Central memory CD4-positive, alpha-beta T cell (primary cell): ENCODE data around the gene GP9.
A peak's percentile ranks its signal among the peaks of the same experiment; 100 is the strongest.
"Not testable (repeated sequence)": the region's sequence is repeated elsewhere in the genome, so short reads cannot be mapped to it uniquely, and the experiment has no call there.

Source experiments
- DNase-seq: peaks from one replicate; pipeline ENCODE4 v3.0.0; 2022

Gene GP9

GRCh38 chr3:129052675-129053074 lies 7.9 kb upstream of the GP9 start:
- DNase-seq, result no peak

DNA sequence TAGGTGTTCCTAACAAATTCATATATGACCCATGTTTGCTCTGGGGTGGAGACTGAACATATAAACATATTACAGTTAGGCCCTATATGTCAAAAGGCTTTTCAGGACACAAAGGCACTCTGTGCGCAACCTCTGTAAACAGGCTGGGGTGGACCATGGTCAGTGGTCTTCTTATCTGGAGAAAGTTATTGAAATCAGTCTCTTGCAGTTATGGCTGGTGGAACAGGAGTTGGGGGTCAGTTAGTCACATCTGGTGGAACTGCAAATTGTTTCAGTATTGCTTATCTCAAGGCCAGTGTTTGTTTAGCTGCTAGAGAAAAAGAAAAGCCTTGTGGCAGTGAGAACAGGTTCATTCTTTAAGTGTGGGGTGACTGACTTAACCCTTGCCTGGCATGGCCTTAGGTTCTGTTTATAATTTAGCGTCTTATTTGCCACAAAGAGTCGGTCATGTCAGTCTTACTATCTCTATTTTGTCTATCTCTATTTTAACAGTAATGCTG lies 5.9 kb upstream of the GP9 start:
- DNase-seq, result no peak

DNA sequence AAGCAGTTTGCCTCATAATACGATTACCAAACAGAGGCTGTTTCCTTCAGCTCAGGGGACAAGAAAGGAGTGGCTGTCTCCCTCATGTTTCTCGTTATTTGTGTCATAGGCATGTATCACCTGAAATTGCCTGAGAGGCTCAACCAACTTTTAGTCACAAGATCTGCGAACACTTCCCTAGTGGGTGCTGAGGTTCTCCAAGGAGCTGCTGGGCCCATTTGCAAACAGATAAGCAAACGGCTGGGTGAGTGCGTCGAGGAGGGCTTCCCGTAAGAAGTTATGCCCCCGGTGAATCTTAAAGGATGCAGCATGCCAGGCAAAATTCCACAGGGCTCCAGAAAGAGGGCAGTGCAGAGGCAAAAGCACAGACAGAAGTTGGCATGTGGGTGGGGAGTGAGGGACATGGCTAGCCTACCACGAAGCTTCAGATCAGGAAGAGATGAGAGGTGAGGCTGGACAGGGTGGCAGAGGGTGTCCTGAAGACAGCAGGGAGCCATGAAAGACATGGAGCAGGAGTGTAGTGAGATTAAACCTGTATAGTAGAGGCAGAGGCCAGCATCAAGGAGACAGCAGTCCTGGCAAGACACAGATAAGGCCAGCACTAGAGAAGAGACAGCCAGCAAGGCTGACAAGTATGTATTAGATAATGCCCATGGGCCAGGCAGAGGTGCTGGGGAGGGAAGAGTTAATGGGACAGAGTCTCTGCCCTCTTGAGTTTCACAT lies 4.0 kb upstream of the GP9 start:
- no peak for DNase-seq

- DNase-seq, result no peak
Observed at GRCh38 chr3:129057249-129057648, 3.3 kb upstream of the GP9 start.

DNA sequence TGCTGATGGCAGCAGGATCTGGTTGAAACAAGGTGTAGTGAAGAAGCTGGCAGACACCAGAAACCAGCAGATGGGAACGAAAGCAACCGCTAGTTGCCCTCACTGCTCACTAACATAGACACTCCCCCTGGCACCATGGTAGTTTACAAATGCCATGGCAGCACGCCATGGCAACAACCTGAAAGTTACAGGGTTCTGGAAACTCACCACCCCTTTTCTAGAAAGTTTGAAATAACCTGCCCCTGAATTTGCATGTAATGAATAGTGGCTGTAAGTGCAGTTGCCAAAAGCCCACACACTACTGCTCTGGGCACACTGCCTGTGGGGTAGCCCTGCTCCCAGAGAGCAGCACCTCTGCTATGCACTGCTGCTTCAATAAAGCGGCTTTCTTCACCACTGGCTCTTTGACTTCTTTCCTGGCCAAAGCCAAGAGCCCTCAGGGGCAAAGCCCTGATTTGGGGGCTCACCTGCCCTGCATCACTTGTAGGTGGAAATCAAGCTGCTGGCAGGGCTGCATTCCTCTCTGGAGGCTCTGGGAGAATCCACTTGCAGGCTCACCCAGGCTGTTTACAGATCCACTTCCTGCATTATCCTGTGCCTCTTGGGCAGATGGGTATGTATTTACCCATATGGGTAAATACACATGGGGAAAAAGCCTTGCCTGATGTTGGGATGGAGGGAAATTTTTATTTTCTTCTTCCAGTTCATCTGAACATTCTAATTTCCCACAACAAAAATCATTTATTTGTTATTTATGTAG lies 2.0 kb upstream of the GP9 start:
- peak; percentile 32 for DNase-seq

DNA sequence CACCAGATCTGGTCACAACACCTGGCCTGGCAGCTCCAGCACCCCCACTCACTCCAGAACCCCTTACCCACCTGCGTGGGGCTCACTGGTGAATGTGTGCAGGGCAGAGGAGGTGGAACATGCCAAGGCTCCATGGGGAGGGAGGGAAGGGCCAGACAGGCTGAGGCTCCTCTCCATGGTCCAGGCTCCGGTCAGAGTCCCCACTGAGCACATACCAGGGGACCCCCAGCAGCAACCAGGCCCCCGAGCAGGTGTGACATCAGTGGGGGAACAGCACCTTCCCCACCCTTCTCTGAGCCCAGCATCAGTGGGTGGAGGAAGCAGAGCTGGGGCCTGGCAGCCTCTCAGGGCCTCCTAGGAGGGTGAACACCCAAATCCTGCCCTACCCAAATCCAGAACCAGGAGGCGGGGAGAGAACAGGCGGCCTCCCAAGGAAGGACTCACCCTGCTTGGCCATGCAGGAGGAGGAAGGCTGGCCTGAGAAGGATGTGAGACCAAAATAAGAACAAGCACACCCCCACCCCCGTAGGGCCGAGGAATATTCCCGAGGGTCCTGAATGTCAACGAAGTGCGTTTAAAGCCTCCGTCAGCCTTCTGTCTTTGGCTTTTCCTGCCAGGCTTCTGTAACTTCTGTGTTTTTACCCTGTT lies 1.1 kb upstream of the GP9 start:
- DNase-seq, result no peak

GRCh38 chr3:129061023-129061887 lies 676 bp downstream of the GP9 start:
- no peak for DNase-seq

DNA sequence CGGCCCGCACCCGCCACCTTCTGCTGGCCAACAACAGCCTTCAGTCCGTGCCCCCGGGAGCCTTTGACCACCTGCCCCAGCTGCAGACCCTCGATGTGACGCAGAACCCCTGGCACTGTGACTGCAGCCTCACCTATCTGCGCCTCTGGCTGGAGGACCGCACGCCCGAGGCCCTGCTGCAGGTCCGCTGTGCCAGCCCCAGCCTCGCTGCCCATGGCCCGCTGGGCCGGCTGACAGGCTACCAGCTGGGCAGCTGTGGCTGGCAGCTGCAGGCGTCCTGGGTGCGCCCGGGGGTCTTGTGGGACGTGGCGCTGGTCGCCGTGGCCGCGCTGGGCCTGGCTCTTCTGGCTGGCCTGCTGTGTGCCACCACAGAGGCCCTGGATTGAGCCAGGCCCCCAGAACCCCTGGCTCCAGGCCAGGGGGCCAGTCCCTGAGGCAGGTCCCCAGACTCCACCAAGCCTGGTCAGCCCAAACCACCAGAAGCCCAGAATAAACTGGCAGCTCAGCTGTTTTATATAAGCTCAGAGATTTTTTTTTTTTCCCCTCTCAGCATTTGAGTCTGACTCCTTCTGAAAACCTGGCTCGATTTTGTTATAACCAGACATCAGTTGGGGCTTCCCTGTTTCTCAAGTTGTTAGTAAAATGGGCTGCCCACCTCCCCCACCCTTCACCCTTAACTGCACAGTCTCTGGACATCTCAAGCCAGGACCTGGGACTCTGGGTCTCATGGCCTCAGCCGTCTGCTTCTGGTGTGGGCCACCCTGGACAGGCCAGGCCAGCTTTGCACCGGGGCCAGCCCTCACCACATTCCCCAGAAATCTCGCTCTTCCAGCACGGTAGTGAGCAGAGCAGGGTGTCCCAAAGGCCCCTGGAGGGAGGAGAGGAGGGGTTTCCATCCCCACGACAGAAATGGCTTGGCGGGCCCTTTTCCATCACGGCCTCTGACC lies 1.6 kb downstream of the GP9 start:
- no peak for DNase-seq

DNA sequence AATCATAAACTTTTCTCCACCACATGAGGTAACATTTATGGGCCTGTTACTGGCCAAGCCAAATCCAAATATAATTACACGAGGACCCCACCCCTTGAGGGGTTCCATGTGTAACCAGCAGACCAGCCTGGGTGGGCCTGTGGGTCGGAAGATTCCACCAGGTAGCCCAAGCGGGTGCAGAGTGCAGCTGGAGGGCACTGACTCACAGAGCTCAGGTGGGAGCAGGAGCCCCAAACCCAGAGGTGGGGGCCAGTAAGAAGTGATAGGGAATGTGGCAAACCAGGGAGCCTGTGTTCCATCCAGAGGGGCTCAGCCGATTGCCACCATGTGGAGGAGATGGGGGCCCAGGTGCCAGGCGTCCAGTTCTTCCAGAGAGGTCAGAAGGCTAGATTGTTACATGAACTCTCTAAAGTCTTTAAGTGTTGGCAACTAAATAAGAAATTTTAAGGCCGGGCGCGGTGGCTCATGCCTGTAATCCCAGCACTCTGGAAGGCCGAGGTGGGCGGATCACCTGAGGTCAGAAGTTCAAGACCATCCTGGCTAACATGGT lies 2.6 kb downstream of the GP9 start:
- no peak for DNase-seq

DNA sequence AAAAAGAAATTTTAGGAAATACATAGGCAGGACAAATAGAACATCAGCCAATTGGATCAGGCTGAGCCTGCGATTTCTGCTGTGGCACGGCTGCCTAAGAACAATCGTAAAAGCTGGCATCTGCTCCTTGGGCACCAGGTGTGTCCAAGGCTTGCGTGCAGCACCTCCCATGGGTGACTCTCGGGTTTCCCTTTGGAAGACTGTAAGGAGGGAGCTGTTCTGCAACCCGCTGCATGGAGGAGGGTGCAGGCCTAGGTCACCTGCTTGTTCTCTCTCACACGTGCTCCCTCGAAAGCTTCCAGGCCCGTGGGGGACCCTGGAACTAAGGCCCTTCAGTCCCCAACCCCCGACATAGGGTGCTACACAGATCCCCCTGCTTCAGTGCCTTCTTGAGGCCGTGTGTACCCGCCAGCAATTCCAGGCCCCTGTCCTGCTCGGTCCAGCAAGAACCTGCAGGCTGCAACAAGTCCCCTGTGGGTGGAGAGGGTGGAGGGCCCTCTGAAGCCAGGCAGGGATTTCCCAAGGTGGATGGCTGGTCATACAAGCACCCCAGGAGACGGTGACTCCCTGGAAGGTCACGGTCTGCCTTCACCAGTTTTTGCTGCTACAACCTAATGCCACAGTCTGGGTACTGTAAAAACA lies 3.4 kb downstream of the GP9 start:
- no peak for DNase-seq

GRCh38 chr3:129065016-129065719 lies 4.6 kb downstream of the GP9 start:
- no peak for DNase-seq

DNA sequence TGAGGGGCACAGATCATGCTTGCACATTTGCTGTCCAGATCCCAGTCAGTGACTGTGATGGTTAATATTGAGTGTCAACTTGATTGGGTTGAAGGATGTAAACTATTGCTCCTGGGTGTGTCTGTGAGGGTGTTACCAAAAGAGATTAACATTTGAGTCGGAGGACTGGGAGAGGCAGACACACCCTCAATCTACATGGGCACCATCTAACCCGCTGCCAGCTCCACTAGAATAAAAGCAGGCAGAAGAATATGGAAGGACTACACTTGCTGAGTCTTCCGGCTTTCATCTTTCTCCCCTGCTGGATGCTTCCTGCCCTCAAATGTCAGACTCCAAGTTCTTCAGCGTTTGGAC lies 5.1 kb downstream of the GP9 start:
- no peak for DNase-seq

- DNase-seq, result not testable (repeated sequence)
Observed at GRCh38 chr3:129067719-129068118, 7.1 kb downstream of the GP9 start.

- DNase-seq, result no peak
Observed at GRCh38 chr3:129068291-129068886, 7.8 kb downstream of the GP9 start.

- not testable (repeated sequence) for DNase-seq
Observed at GRCh38 chr3:129069313-129070085, 8.9 kb downstream of the GP9 start.

DNA sequence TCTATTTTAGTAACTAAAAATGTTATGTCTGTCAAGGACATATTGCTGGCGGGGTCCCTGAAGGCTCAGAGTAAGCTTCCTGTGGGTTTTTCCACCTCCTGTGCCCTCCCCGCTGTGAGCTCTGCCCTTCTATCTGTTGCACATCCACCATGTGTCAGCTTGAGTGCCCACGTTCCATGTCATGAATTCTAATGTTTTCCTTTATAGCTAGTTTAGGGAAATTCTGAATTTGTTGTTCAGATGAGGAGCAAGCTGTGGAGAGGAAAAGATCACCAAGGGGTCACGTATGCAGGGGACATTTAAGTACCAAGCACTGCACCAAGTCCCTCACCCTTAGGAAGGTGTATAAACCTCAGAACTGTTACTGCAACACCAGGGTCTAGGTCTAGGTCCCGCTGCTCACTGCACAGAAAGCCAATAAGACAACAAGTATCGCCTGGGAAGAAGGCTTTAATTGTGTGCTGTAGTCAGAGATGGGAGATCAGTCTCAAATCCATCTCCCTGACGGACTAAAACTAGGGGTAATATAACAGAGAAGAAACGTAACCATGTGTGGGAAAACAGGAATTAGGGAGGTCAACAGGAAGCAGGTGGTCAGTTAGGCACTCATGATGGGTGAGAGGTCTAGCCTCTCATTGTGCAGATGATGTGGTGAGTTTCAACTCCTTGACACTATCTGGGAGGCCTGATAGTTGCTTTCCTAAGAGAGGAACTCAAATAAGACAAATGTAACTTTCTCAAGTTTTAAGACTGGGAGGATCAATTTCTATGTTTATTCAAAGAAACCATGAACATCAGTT lies 9.7 kb downstream of the GP9 start:
- DNase-seq, result no peak

GRCh38 chr3:129077222-129077621 lies 16.6 kb downstream of the GP9 start:
- DNase-seq, result no peak

DNA sequence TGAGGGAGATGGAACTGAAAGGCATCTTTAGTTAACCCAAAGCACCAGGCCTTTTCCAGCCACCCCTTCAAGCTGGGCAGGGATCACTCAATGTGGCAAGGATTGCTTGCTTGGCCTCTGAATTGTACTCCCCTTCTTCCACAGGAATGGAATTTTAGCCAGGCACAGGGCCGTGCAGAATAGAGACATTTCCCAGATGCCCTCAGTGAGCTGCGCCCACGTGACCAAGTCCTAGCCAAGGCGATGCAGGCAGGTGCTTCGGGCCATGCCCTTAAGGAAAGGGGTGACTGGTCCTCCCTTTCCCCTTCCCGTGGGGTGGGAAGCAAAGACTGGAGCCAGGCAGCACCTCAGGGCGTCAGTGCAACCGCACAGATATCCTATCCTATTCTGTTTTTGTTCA lies 17.9 kb downstream of the GP9 start:
- no peak for DNase-seq
